Vagina (tissue), 2 donors: Measurements from ENCODE around the gene ELFN2. TPM values are rescaled to one million over a fixed set of nuclear protein-coding genes. Genes with fewer than 3 reads are reported as not detected.

Source experiments
- DNase-seq, 2 donors: peaks; one replicate each; pipeline ENCODE4 v3.0.0-alpha.2; 2017; ENCODE audit errors: extremely low spot score in 2 of 2
- H3K27ac ChIP-seq: fragments of 200-600 bp; sonication (generic); one replicate; pipeline ENCODE4 v1.5.1; 2019
- H3K27me3 ChIP-seq: fragments of 200-600 bp; sonication (generic); one replicate; pipeline ENCODE4 v1.5.1; 2019
- H3K36me3 ChIP-seq, 2 donors: fragments of 200-600 bp; sonication (generic); one replicate each; pipeline ENCODE4 v1.5.1; 2017 to 2019
- H3K4me1 ChIP-seq: fragments of 200-600 bp; sonication (generic); one replicate; pipeline ENCODE4 v1.5.1; 2019
- H3K4me3 ChIP-seq, 2 donors: fragments of 200-600 bp; sonication (generic); 1 replicate in 1 of 2; 2 replicates in 1 of 2; pipeline ENCODE4 v1.5.1; 2016 to 2019
- H3K9me3 ChIP-seq: fragments of 200-600 bp; sonication (generic); one replicate; pipeline ENCODE4 v1.5.1; 2019
- CTCF ChIP-seq, 3 experiments: fragments of 450-650 bp in 2 of 3; fragments of 200-600 bp in 1 of 3; sonication (generic) in 1 of 3; IDR thresholded peaks; one replicate each; pipeline ENCODE4 v1.5.1; 2017 to 2019; ENCODE audit warnings: antibody characterized with exemption in 3 of 3, mild to moderate bottlenecking in 2 of 3, moderate library complexity in 2 of 3
- POLR2A ChIP-seq, 2 donors: fragments of 450-650 bp; IDR thresholded peaks; one replicate each; pipeline ENCODE4 v1.6.1; 2017; ENCODE audit warnings: antibody characterized with exemption in 2 of 2, mild to moderate bottlenecking in 2 of 2, moderate library complexity in 2 of 2
- POLR2AphosphoS5 ChIP-seq, 2 donors: sonication (generic); formaldehyde crosslinking; IDR thresholded peaks; one replicate each; pipeline ENCODE4 v1.9.0; 2017; ENCODE audit warnings: antibody characterized with exemption in 2 of 2, mild to moderate bottlenecking in 2 of 2, low read depth in 1 of 2; ENCODE audit not compliant: insufficient read depth in 1 of 2
- intact Hi-C: fragments of 100-400 bp; cut with DNase I; formaldehyde crosslinking; loops from one replicate; pipeline ENCODE4 v1.15.1; 2023
- total RNA-seq: library from RNA; depleted of rRNA; stranded (reverse); fragments of >200 nt; gene quantifications from one replicate; pipeline ENCODE4 v1.2.3, GENCODE V29; 2016

The ELFN2 gene
- total RNA-seq, 1 donor from 2014 or later, result not detected

- H3K27ac ChIP-seq, result no peak overlapping the region
- H3K27me3 ChIP-seq, result no peaks in the 10 kb centered on the region
- no peaks in the 10 kb centered on the region for H3K4me1 ChIP-seq
- H3K9me3 ChIP-seq, result no peaks in the 10 kb centered on the region
- DNase-seq, result no peak
- TF ChIP-seq POLR2AphosphoS5 (IDR thresholded peaks at IDR 0.05; ENCODE audit: insufficient read depth in 1 of 2, low read depth in 1 of 2) (no peak), CTCF (IDR thresholded peaks at IDR 0.05) (no peak), POLR2A (IDR thresholded peaks at IDR 0.05) (no peak)
- intact Hi-C loops, result no loop called here
- H3K36me3 ChIP-seq, result no peaks in the 10 kb centered on the region
- H3K4me3 ChIP-seq, result no peak overlapping the region
Observed at GRCh38 chr22:37354261-37354660, 73.0 kb downstream of the ELFN2 start.

- intact Hi-C loops, result no loop called here
- DNase-seq, result no peak
- Histone ChIP-seq H3K27me3 (no peaks in the 10 kb centered on the region), H3K4me1 (no peaks in the 10 kb centered on the region), H3K9me3 (no peaks in the 10 kb centered on the region), H3K36me3 (no peaks in the 10 kb centered on the region), H3K27ac (no peak overlapping the region), H3K4me3 (no peak overlapping the region)
- no peak for TF ChIP-seq CTCF (IDR thresholded peaks at IDR 0.05)
- no peak for TF ChIP-seq POLR2A (IDR thresholded peaks at IDR 0.05)
- no peak for TF ChIP-seq POLR2AphosphoS5 (IDR thresholded peaks at IDR 0.05; ENCODE audit: insufficient read depth in 1 of 2, low read depth in 1 of 2)
Observed at GRCh38 chr22:37353839-37354238, 73.4 kb downstream of the ELFN2 start.

- H3K27me3 ChIP-seq, result no peaks in the 10 kb centered on the region
- no peak overlapping the region for H3K27ac ChIP-seq
- intact Hi-C loops, result no loop called here
Observed at GRCh38 chr22:37352481-37352880, 74.8 kb downstream of the ELFN2 start.

DNA sequence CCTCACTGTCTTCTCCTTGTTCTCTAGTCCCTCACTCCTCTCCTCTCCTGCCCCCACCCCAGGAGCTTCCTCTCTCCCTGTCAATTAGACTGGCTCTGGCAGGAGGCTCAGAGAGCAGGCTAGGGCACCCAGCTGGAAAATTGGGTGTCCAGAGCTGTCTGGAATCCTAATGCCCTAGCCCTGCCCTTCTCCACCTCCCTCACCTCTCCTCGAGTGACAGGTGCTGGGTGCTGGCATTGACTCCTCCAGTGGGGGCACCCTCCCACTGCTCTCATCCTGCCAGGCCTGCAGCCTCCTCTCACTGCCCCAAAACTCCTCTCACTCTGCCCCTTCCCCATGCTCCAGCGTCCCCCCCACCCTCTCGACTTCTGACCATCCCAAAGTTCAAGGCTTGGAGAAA is 76.0 kb downstream of the ELFN2 start:
- Histone ChIP-seq H3K4me1 (peaks cover 2% of the 10 kb centered on the region), H3K9me3 (no peaks in the 10 kb centered on the region), H3K4me3 (no peak overlapping the region), H3K36me3 (no peaks in the 10 kb centered on the region), H3K27me3 (no peaks in the 10 kb centered on the region), H3K27ac (no peak overlapping the region)
- intact Hi-C loops, result no loop called here
- TF ChIP-seq POLR2AphosphoS5 (IDR thresholded peaks at IDR 0.05; ENCODE audit: insufficient read depth in 1 of 2, low read depth in 1 of 2) (no peak), CTCF (IDR thresholded peaks at IDR 0.05) (no peak)
- DNase-seq, result no peak

More at GRCh38 chr22:37352481-37352880, 74.8 kb downstream of the ELFN2 start:
- H3K9me3 ChIP-seq, result no peaks in the 10 kb centered on the region
- H3K4me1 ChIP-seq, result no peaks in the 10 kb centered on the region
- H3K4me3 ChIP-seq, result no peak overlapping the region
- DNase-seq, result no peak
- TF ChIP-seq POLR2A (IDR thresholded peaks at IDR 0.05), result no peak
- TF ChIP-seq CTCF (IDR thresholded peaks at IDR 0.05), result no peak
- no peak for TF ChIP-seq POLR2AphosphoS5 (IDR thresholded peaks at IDR 0.05; ENCODE audit: insufficient read depth in 1 of 2, low read depth in 1 of 2)
- no peaks in the 10 kb centered on the region for H3K36me3 ChIP-seq

GRCh38 chr22:37349043-37349814 is 78.0 kb downstream of the ELFN2 start:
- Histone ChIP-seq H3K4me3 (no peak overlapping the region), H3K36me3 (no peaks in the 10 kb centered on the region), H3K27me3 (no peaks in the 10 kb centered on the region), H3K27ac (no peak overlapping the region), H3K4me1 (peaks cover 5% of the 10 kb centered on the region), H3K9me3 (no peaks in the 10 kb centered on the region)
- DNase-seq, result no peak
- TF ChIP-seq POLR2A (IDR thresholded peaks at IDR 0.05), result no peak
- no peak for TF ChIP-seq POLR2AphosphoS5 (IDR thresholded peaks at IDR 0.05; ENCODE audit: insufficient read depth in 1 of 2, low read depth in 1 of 2)
- no peak for TF ChIP-seq CTCF (IDR thresholded peaks at IDR 0.05)
- intact Hi-C loops, result no loop called here
